Measurements from ENCODE around the gene TWF1.

The TWF1 gene

GRCh38 chr12:43789941-43790340, 16.2 kb downstream of the TWF1 start:
- Histone ChIP-seq H3K4ac (ENCODE audit: low read depth, low read length) (no peak overlapping the region), H3K79me2 (ENCODE audit: control insufficient read depth, insufficient read depth, low read length, poor library complexity) (no peaks in the 10 kb centered on the region), H3K4me2 (ENCODE audit: low read length) (no peak overlapping the region), H2BK12ac (ENCODE audit: low read length) (no peak overlapping the region), H3K18ac (ENCODE audit: low read length) (no peak overlapping the region), H3K23ac (ENCODE audit: low read length) (no peak overlapping the region), H2BK120ac (ENCODE audit: insufficient read depth, low read length, poor library complexity) (no peak overlapping the region), H4K91ac (ENCODE audit: low read depth, low read length) (no peak overlapping the region), H3K9me3 (ENCODE audit: insufficient read depth, low read depth, low read length) (no peaks in the 10 kb centered on the region), H3K27me3 (ENCODE audit: insufficient read depth, low read length) (no peaks in the 10 kb centered on the region), H3K27ac (ENCODE audit: low read depth, low read length) (no peak overlapping the region), H3K4me1 (ENCODE audit: control insufficient read depth in 1 of 2, insufficient read depth in 2 of 2, low read length in 2 of 2) (no peaks in the 10 kb centered on the region), H3K4me3 (ENCODE audit: low read depth, low read length) (no peak overlapping the region), H2BK5ac (ENCODE audit: low read depth, low read length, poor library complexity) (no peak overlapping the region), H2AFZ (ENCODE audit: insufficient read depth, low read length, poor library complexity) (no peak overlapping the region), H3K79me1 (ENCODE audit: low read length) (no peaks in the 10 kb centered on the region), H4K8ac (ENCODE audit: low read depth, low read length) (no peak overlapping the region), H2AK5ac (ENCODE audit: low read length) (no peak overlapping the region), H4K12ac (ENCODE audit: low read depth, low read length) (no peak overlapping the region), H3K14ac (ENCODE audit: low read length) (no peak overlapping the region), H3K9ac (ENCODE audit: low read length) (no peak overlapping the region), H3K36me3 (ENCODE audit: control insufficient read depth in 1 of 2, insufficient read depth in 2 of 2, low read length in 2 of 2) (no peaks in the 10 kb centered on the region)
- DNase-seq = no peak

DNA sequence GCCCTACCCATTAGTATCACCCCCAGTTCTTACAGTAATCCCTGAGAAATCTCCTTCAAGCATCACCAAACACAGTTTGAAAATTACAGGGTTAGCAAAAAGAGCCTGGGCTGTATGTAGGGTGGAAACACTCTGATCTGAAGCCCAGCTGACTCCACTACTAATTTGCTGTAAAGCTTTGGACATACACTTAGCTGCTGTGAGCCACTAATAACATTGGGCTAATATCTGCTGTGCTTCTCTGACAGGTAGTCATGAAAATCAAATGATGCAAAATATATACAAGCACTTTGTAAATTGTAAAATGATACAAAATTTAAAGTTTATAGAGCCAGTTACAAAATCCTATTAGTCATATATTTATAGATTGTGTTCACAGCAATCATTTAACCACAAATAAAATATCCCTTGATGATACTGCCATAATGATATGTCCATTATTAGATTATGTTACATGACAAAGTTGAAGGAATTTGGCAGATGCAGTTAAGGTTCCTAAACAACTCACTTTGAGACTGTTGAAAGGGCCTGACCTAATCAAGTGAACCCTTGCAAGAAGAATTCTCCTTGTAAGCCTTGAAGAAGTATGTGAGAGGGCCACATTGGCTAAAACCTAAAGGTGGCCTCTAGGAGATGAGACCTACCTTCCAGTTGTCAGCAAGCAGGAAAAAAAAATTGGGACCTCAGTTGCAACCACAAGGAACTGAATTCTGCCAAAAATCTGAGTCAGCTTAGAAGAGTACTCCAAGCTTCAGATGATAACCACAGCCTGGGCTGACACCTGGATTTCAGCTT, 19.0 kb downstream of the TWF1 start:
- Histone ChIP-seq H3K27ac (ENCODE audit: low read depth, low read length) (no peak overlapping the region), H3K14ac (ENCODE audit: low read length) (no peak overlapping the region), H3K9me3 (ENCODE audit: insufficient read depth, low read depth, low read length) (no peaks in the 10 kb centered on the region), H3K27me3 (ENCODE audit: insufficient read depth, low read length) (no peaks in the 10 kb centered on the region), H3K36me3 (ENCODE audit: control insufficient read depth in 1 of 2, insufficient read depth in 2 of 2, low read length in 2 of 2) (peaks cover 1 to 3% of the 10 kb centered on the region in 2 experiments), H2BK5ac (ENCODE audit: low read depth, low read length, poor library complexity) (no peak overlapping the region), H3K9ac (ENCODE audit: low read length) (no peak overlapping the region), H2AFZ (ENCODE audit: insufficient read depth, low read length, poor library complexity) (no peak overlapping the region), H3K79me2 (ENCODE audit: control insufficient read depth, insufficient read depth, low read length, poor library complexity) (no peaks in the 10 kb centered on the region), H3K4me3 (ENCODE audit: low read depth, low read length) (no peak overlapping the region), H3K4ac (ENCODE audit: low read depth, low read length) (no peak overlapping the region), H3K4me1 (ENCODE audit: control insufficient read depth in 1 of 2, insufficient read depth in 2 of 2, low read length in 2 of 2) (no peaks in the 10 kb centered on the region), H2BK12ac (ENCODE audit: low read length) (no peak overlapping the region), H3K79me1 (ENCODE audit: low read length) (no peaks in the 10 kb centered on the region), H4K8ac (ENCODE audit: low read depth, low read length) (no peak overlapping the region), H2BK120ac (ENCODE audit: insufficient read depth, low read length, poor library complexity) (no peak overlapping the region), H4K91ac (ENCODE audit: low read depth, low read length) (no peak overlapping the region), H4K12ac (ENCODE audit: low read depth, low read length) (no peak overlapping the region), H3K4me2 (ENCODE audit: low read length) (no peak overlapping the region), H3K23ac (ENCODE audit: low read length) (no peak overlapping the region), H2AK5ac (ENCODE audit: low read length) (no peak overlapping the region), H3K18ac (ENCODE audit: low read length) (no peak overlapping the region)
- no peak for DNase-seq

DNA sequence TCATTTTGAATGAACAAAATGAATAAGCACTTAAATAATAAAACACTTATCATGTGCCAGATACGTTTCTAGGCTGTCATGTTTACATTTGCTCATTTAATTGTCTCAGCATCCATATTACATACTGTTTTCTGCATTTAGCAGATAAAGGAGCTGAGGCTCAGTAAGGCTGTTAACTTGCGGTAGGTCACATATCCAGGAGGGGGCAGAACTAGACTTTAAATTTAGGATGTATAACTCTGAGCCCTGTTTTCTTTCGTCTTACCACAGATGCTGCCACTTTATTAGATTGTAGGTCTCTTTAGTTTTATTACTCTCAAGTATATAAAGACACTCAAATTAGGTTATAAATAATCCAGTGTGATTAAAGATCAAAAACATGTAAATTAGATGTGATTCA, 29.6 kb downstream of the TWF1 start:
- Histone ChIP-seq H3K9me3 (ENCODE audit: insufficient read depth, low read depth, low read length) (no peaks in the 10 kb centered on the region), H3K4me2 (ENCODE audit: low read length) (no peak overlapping the region), H3K4ac (ENCODE audit: low read depth, low read length) (no peak overlapping the region), H3K4me3 (ENCODE audit: low read depth, low read length) (no peak overlapping the region), H3K23ac (ENCODE audit: low read length) (no peak overlapping the region), H3K9ac (ENCODE audit: low read length) (no peak overlapping the region), H3K18ac (ENCODE audit: low read length) (no peak overlapping the region), H3K27me3 (ENCODE audit: insufficient read depth, low read length) (no peaks in the 10 kb centered on the region), H2BK120ac (ENCODE audit: insufficient read depth, low read length, poor library complexity) (no peak overlapping the region), H2AK5ac (ENCODE audit: low read length) (no peak overlapping the region), H3K27ac (ENCODE audit: low read depth, low read length) (no peak overlapping the region), H3K79me1 (ENCODE audit: low read length) (no peaks in the 10 kb centered on the region), H3K14ac (ENCODE audit: low read length) (no peak overlapping the region), H4K91ac (ENCODE audit: low read depth, low read length) (no peak overlapping the region), H3K79me2 (ENCODE audit: control insufficient read depth, insufficient read depth, low read length, poor library complexity) (no peaks in the 10 kb centered on the region), H2BK12ac (ENCODE audit: low read length) (no peak overlapping the region), H3K4me1 (ENCODE audit: control insufficient read depth in 1 of 2, insufficient read depth in 2 of 2, low read length in 2 of 2) (no peaks in the 10 kb centered on the region), H3K36me3 (ENCODE audit: control insufficient read depth in 1 of 2, insufficient read depth in 2 of 2, low read length in 2 of 2) (peaks cover 0 to 1% of the 10 kb centered on the region in 2 experiments), H4K8ac (ENCODE audit: low read depth, low read length) (no peak overlapping the region), H2AFZ (ENCODE audit: insufficient read depth, low read length, poor library complexity) (no peak overlapping the region), H2BK5ac (ENCODE audit: low read depth, low read length, poor library complexity) (no peak overlapping the region), H4K12ac (ENCODE audit: low read depth, low read length) (no peak overlapping the region)
- peak; percentile 14 to 65 for DNase-seq
- no CpG with 5 or more reads among the region's 3 CpGs for WGBS (ENCODE audit: extremely low coverage, insufficient coverage, insufficient read length)

DNA sequence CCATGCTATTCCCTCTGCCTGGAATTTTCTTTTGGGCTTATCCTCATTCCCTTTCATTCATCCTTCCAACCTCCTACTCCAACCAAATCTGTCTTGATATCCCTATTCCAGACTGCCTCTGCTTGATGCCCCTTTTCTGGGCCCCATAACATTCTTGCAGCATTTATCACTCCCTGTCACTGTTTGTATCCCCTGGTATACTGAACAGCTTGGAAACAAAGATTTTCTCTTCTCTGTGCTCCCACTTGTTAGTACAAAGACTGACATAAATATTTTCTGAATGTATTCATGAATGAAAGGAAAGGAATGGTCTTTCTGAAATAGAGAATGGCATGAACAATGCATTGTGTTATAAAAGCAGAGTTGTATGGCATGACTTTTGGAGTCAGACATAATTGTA, 39.8 kb downstream of the TWF1 start:
- DNase-seq = no peak
- Histone ChIP-seq H2AFZ (ENCODE audit: insufficient read depth, low read length, poor library complexity) (no peak overlapping the region), H2BK12ac (ENCODE audit: low read length) (no peak overlapping the region), H3K79me2 (ENCODE audit: control insufficient read depth, insufficient read depth, low read length, poor library complexity) (no peaks in the 10 kb centered on the region), H2BK5ac (ENCODE audit: low read depth, low read length, poor library complexity) (no peak overlapping the region), H3K4me3 (ENCODE audit: low read depth, low read length) (no peak overlapping the region), H3K4ac (ENCODE audit: low read depth, low read length) (no peak overlapping the region), H3K14ac (ENCODE audit: low read length) (no peak overlapping the region), H4K91ac (ENCODE audit: low read depth, low read length) (no peak overlapping the region), H3K9ac (ENCODE audit: low read length) (no peak overlapping the region), H3K27me3 (ENCODE audit: insufficient read depth, low read length) (no peaks in the 10 kb centered on the region), H3K27ac (ENCODE audit: low read depth, low read length) (no peak overlapping the region), H3K4me1 (ENCODE audit: control insufficient read depth in 1 of 2, insufficient read depth in 2 of 2, low read length in 2 of 2) (no peaks in the 10 kb centered on the region), H3K4me2 (ENCODE audit: low read length) (peak overlapping the region; percentile 10), H3K18ac (ENCODE audit: low read length) (no peak overlapping the region), H2AK5ac (ENCODE audit: low read length) (no peak overlapping the region), H3K23ac (ENCODE audit: low read length) (no peak overlapping the region), H3K9me3 (ENCODE audit: insufficient read depth, low read depth, low read length) (no peaks in the 10 kb centered on the region), H3K79me1 (ENCODE audit: low read length) (no peaks in the 10 kb centered on the region), H4K12ac (ENCODE audit: low read depth, low read length) (no peak overlapping the region), H4K8ac (ENCODE audit: low read depth, low read length) (no peak overlapping the region), H2BK120ac (ENCODE audit: insufficient read depth, low read length, poor library complexity) (no peak overlapping the region), H3K36me3 (ENCODE audit: control insufficient read depth in 1 of 2, insufficient read depth in 2 of 2, low read length in 2 of 2) (no peaks in the 10 kb centered on the region)

Measured in trophoblast cell (in vitro differentiated cells and primary cell).